ENCODE results near the gene CXCL16.

The CXCL16 gene

GRCh38 chr17:4771519-4772234, 31.9 kb upstream of the CXCL16 start, which contains the start of gene TM4SF5:
TSS of gene TM4SF5 (plus strand) at chr17:4771886. CDS start at chr17:4771923, 37 bp downstream.
- Histone ChIP-seq H3K27ac (ENCODE audit: low read depth, low read length) (no peak within 1 kb of the TSS), H3K4ac (ENCODE audit: low read depth, low read length) (no peak within 1 kb of the TSS), H3K9ac (ENCODE audit: low read length) (no peak within 1 kb of the TSS), H2AK5ac (ENCODE audit: low read length) (no peak within 1 kb of the TSS), H2BK15ac (replicated peaks; ENCODE audit: low read depth) (no peak within 1 kb of the TSS), H3K4me2 (ENCODE audit: low read length) (no peak within 1 kb of the TSS), H3K4me1 (ENCODE audit: control insufficient read depth, low read depth, low read length) (no peaks in the 10 kb centered on the region), H2BK120ac (ENCODE audit: low read depth, low read length) (no peak within 1 kb of the TSS), H4K5ac (ENCODE audit: low read length) (no peak within 1 kb of the TSS), H2BK5ac (ENCODE audit: low read length) (no peak within 1 kb of the TSS), H3K79me2 (ENCODE audit: control insufficient read depth, insufficient read depth, low read length) (no peaks in the 10 kb centered on the region), H3K56ac (ENCODE audit: low read length) (no peak within 1 kb of the TSS), H3K79me1 (ENCODE audit: low read length) (no peaks in the 10 kb centered on the region), H3K27me3 (ENCODE audit: insufficient read depth, low read length, poor library complexity) (no peaks in the 10 kb centered on the region), H3K18ac (ENCODE audit: low read length) (no peak within 1 kb of the TSS), H3K4me3 (ENCODE audit: low read length) (no peak within 1 kb of the TSS), H4K8ac (ENCODE audit: low read depth, low read length) (no peak within 1 kb of the TSS), H3K23ac (ENCODE audit: low read length) (no peak within 1 kb of the TSS), H3K36me3 (ENCODE audit: control insufficient read depth, insufficient read depth, low read length) (no peaks in the 10 kb centered on the region)
- DNase-seq, result no peak
- no CpG with 5 or more reads among the region's 13 CpGs for WGBS (ENCODE audit: extremely low coverage, insufficient coverage, low lambda C conversion rate)

- H2AK5ac ChIP-seq (ENCODE audit: low read length), result no peak overlapping the region
- H3K79me2 ChIP-seq (ENCODE audit: control insufficient read depth, insufficient read depth, low read length), result no peaks in the 10 kb centered on the region
- no peaks in the 10 kb centered on the region for H3K27me3 ChIP-seq (ENCODE audit: insufficient read depth, low read length, poor library complexity)
- H3K27ac ChIP-seq (ENCODE audit: low read depth, low read length), result no peak overlapping the region
- H3K36me3 ChIP-seq (ENCODE audit: control insufficient read depth, insufficient read depth, low read length), result no peaks in the 10 kb centered on the region
- no peak overlapping the region for H3K4ac ChIP-seq (ENCODE audit: low read depth, low read length)
- H3K4me3 ChIP-seq (ENCODE audit: low read length), result no peak overlapping the region
- WGBS (ENCODE audit: extremely low coverage, insufficient coverage, low lambda C conversion rate), result no CpG with 5 or more reads among the region's 2 CpGs
- H3K18ac ChIP-seq (ENCODE audit: low read length), result no peak overlapping the region
- no peaks in the 10 kb centered on the region for H3K79me1 ChIP-seq (ENCODE audit: low read length)
- H3K23ac ChIP-seq (ENCODE audit: low read length), result no peak overlapping the region
- no peak overlapping the region for H4K5ac ChIP-seq (ENCODE audit: low read length)
- no peaks in the 10 kb centered on the region for H3K4me1 ChIP-seq (ENCODE audit: control insufficient read depth, low read depth, low read length)
- H2BK5ac ChIP-seq (ENCODE audit: low read length), result no peak overlapping the region
- DNase-seq, result no peak
- H3K56ac ChIP-seq (ENCODE audit: low read length), result no peak overlapping the region
- no peak overlapping the region for H4K8ac ChIP-seq (ENCODE audit: low read depth, low read length)
- no peak overlapping the region for H2BK120ac ChIP-seq (ENCODE audit: low read depth, low read length)
- H3K4me2 ChIP-seq (ENCODE audit: low read length), result no peak overlapping the region
- no peak overlapping the region for H3K9ac ChIP-seq (ENCODE audit: low read length)
- no peak overlapping the region for H2BK15ac ChIP-seq (replicated peaks; ENCODE audit: low read depth)
Observed at GRCh38 chr17:4769628-4770027, 29.9 kb upstream of the CXCL16 start.

- Histone ChIP-seq H3K4ac (ENCODE audit: low read depth, low read length) (no peak overlapping the region), H4K8ac (ENCODE audit: low read depth, low read length) (no peak overlapping the region), H3K4me2 (ENCODE audit: low read length) (no peak overlapping the region), H3K79me2 (ENCODE audit: control insufficient read depth, insufficient read depth, low read length) (no peaks in the 10 kb centered on the region), H3K56ac (ENCODE audit: low read length) (no peak overlapping the region), H3K4me1 (ENCODE audit: control insufficient read depth, low read depth, low read length) (no peaks in the 10 kb centered on the region), H4K5ac (ENCODE audit: low read length) (no peak overlapping the region), H3K79me1 (ENCODE audit: low read length) (no peaks in the 10 kb centered on the region), H3K36me3 (ENCODE audit: control insufficient read depth, insufficient read depth, low read length) (no peaks in the 10 kb centered on the region), H3K4me3 (ENCODE audit: low read length) (no peak overlapping the region), H3K23ac (ENCODE audit: low read length) (no peak overlapping the region), H3K27ac (ENCODE audit: low read depth, low read length) (no peak overlapping the region), H3K27me3 (ENCODE audit: insufficient read depth, low read length, poor library complexity) (no peaks in the 10 kb centered on the region), H2BK15ac (replicated peaks; ENCODE audit: low read depth) (no peak overlapping the region), H2BK5ac (ENCODE audit: low read length) (no peak overlapping the region), H3K18ac (ENCODE audit: low read length) (no peak overlapping the region), H2AK5ac (ENCODE audit: low read length) (no peak overlapping the region), H2BK120ac (ENCODE audit: low read depth, low read length) (no peak overlapping the region), H3K9ac (ENCODE audit: low read length) (no peak overlapping the region)
- no peak for DNase-seq
- no CpG with 5 or more reads among the region's 6 CpGs for WGBS (ENCODE audit: extremely low coverage, insufficient coverage, low lambda C conversion rate)
Observed at GRCh38 chr17:4768298-4768697, 28.6 kb upstream of the CXCL16 start.

GRCh38 chr17:4766723-4767122, 27.0 kb upstream of the CXCL16 start:
- no peak overlapping the region for H2BK5ac ChIP-seq (ENCODE audit: low read length)
- no peak overlapping the region for H3K4ac ChIP-seq (ENCODE audit: low read depth, low read length)
- no peaks in the 10 kb centered on the region for H3K4me1 ChIP-seq (ENCODE audit: control insufficient read depth, low read depth, low read length)
- no peak overlapping the region for H2BK120ac ChIP-seq (ENCODE audit: low read depth, low read length)
- H3K4me3 ChIP-seq (ENCODE audit: low read length), result no peak overlapping the region
- H4K5ac ChIP-seq (ENCODE audit: low read length), result no peak overlapping the region
- no peak for DNase-seq
- no peak overlapping the region for H4K8ac ChIP-seq (ENCODE audit: low read depth, low read length)
- no peak overlapping the region for H3K23ac ChIP-seq (ENCODE audit: low read length)
- H2BK15ac ChIP-seq (replicated peaks; ENCODE audit: low read depth), result no peak overlapping the region
- no peak overlapping the region for H3K18ac ChIP-seq (ENCODE audit: low read length)
- no peak overlapping the region for H3K9ac ChIP-seq (ENCODE audit: low read length)
- no peaks in the 10 kb centered on the region for H3K27me3 ChIP-seq (ENCODE audit: insufficient read depth, low read length, poor library complexity)
- H3K79me2 ChIP-seq (ENCODE audit: control insufficient read depth, insufficient read depth, low read length), result no peaks in the 10 kb centered on the region
- H3K4me2 ChIP-seq (ENCODE audit: low read length), result no peak overlapping the region
- no peaks in the 10 kb centered on the region for H3K36me3 ChIP-seq (ENCODE audit: control insufficient read depth, insufficient read depth, low read length)
- H3K27ac ChIP-seq (ENCODE audit: low read depth, low read length), result no peak overlapping the region
- WGBS (ENCODE audit: extremely low coverage, insufficient coverage, low lambda C conversion rate), result no CpG with 5 or more reads among the region's 9 CpGs
- H3K56ac ChIP-seq (ENCODE audit: low read length), result no peak overlapping the region
- H2AK5ac ChIP-seq (ENCODE audit: low read length), result no peak overlapping the region
- H3K79me1 ChIP-seq (ENCODE audit: low read length), result no peaks in the 10 kb centered on the region

- Histone ChIP-seq H2BK120ac (ENCODE audit: low read depth, low read length) (no peak overlapping the region), H2BK5ac (ENCODE audit: low read length) (no peak overlapping the region), H3K79me1 (ENCODE audit: low read length) (no peaks in the 10 kb centered on the region), H4K5ac (ENCODE audit: low read length) (no peak overlapping the region), H2AK5ac (ENCODE audit: low read length) (no peak overlapping the region), H3K9ac (ENCODE audit: low read length) (no peak overlapping the region), H3K36me3 (ENCODE audit: control insufficient read depth, insufficient read depth, low read length) (no peaks in the 10 kb centered on the region), H3K4me1 (ENCODE audit: control insufficient read depth, low read depth, low read length) (no peaks in the 10 kb centered on the region), H4K8ac (ENCODE audit: low read depth, low read length) (no peak overlapping the region), H3K18ac (ENCODE audit: low read length) (no peak overlapping the region), H3K23ac (ENCODE audit: low read length) (no peak overlapping the region), H3K27ac (ENCODE audit: low read depth, low read length) (no peak overlapping the region), H3K4ac (ENCODE audit: low read depth, low read length) (no peak overlapping the region), H3K56ac (ENCODE audit: low read length) (no peak overlapping the region), H3K4me2 (ENCODE audit: low read length) (no peak overlapping the region), H2BK15ac (replicated peaks; ENCODE audit: low read depth) (no peak overlapping the region), H3K27me3 (ENCODE audit: insufficient read depth, low read length, poor library complexity) (no peaks in the 10 kb centered on the region), H3K4me3 (ENCODE audit: low read length) (no peak overlapping the region), H3K79me2 (ENCODE audit: control insufficient read depth, insufficient read depth, low read length) (no peaks in the 10 kb centered on the region)
- no CpG with 5 or more reads among the region's 3 CpGs for WGBS (ENCODE audit: extremely low coverage, insufficient coverage, low lambda C conversion rate)
- no peak for DNase-seq
Observed at GRCh38 chr17:4766201-4766600, 26.5 kb upstream of the CXCL16 start.

GRCh38 chr17:4764595-4764994, 24.9 kb upstream of the CXCL16 start:
- DNase-seq, result no peak
- Histone ChIP-seq H4K8ac (ENCODE audit: low read depth, low read length) (no peak overlapping the region), H2AK5ac (ENCODE audit: low read length) (no peak overlapping the region), H3K27ac (ENCODE audit: low read depth, low read length) (no peak overlapping the region), H3K9ac (ENCODE audit: low read length) (no peak overlapping the region), H3K4ac (ENCODE audit: low read depth, low read length) (no peak overlapping the region), H2BK15ac (replicated peaks; ENCODE audit: low read depth) (no peak overlapping the region), H3K79me2 (ENCODE audit: control insufficient read depth, insufficient read depth, low read length) (no peaks in the 10 kb centered on the region), H3K79me1 (ENCODE audit: low read length) (no peaks in the 10 kb centered on the region), H3K4me2 (ENCODE audit: low read length) (no peak overlapping the region), H3K36me3 (ENCODE audit: control insufficient read depth, insufficient read depth, low read length) (no peaks in the 10 kb centered on the region), H3K4me3 (ENCODE audit: low read length) (no peak overlapping the region), H3K4me1 (ENCODE audit: control insufficient read depth, low read depth, low read length) (no peaks in the 10 kb centered on the region), H3K27me3 (ENCODE audit: insufficient read depth, low read length, poor library complexity) (no peaks in the 10 kb centered on the region), H4K5ac (ENCODE audit: low read length) (no peak overlapping the region), H3K23ac (ENCODE audit: low read length) (no peak overlapping the region), H3K56ac (ENCODE audit: low read length) (no peak overlapping the region), H3K18ac (ENCODE audit: low read length) (no peak overlapping the region), H2BK5ac (ENCODE audit: low read length) (no peak overlapping the region), H2BK120ac (ENCODE audit: low read depth, low read length) (no peak overlapping the region)
- WGBS (ENCODE audit: extremely low coverage, insufficient coverage, low lambda C conversion rate), result no CpG with 5 or more reads among the region's 3 CpGs
